Mucosa of rectum (tissue), 2 donors: ENCODE data around the gene RNU1-1.
"Not testable (repeated sequence)": the region's sequence is repeated elsewhere in the genome, so short reads cannot be mapped to it uniquely, and the experiment has no call there.

Experiments used
- H3K27ac ChIP-seq, 2 donors: one replicate each; pipeline ENCODE4 v1.7.0; 2013; ENCODE audit warnings: inconsistent platforms in 2 of 2, low read depth in 2 of 2, low read length in 2 of 2
- H3K27me3 ChIP-seq, 2 donors: one replicate each; pipeline ENCODE4 v1.7.0; 2013; ENCODE audit warnings: low read length in 2 of 2; ENCODE audit not compliant: control insufficient read depth in 2 of 2, insufficient read depth in 2 of 2
- H3K36me3 ChIP-seq, 2 donors: one replicate each; pipeline ENCODE4 v1.7.0; 2013; ENCODE audit warnings: low read length in 2 of 2; ENCODE audit not compliant: control insufficient read depth in 2 of 2, insufficient read depth in 2 of 2
- H3K4me1 ChIP-seq, 2 donors: one replicate each; pipeline ENCODE4 v1.7.0; 2013; ENCODE audit warnings: low read length in 2 of 2, mild to moderate bottlenecking in 1 of 2; ENCODE audit not compliant: control insufficient read depth in 2 of 2, insufficient read depth in 2 of 2
- H3K4me3 ChIP-seq, 2 donors: one replicate each; pipeline ENCODE4 v1.7.0; 2013; ENCODE audit warnings: low read length in 2 of 2
- H3K9ac ChIP-seq, 2 donors: one replicate each; pipeline ENCODE4 v1.7.0; 2013; ENCODE audit warnings: low read length in 2 of 2, low read depth in 1 of 2, mild to moderate bottlenecking in 1 of 2
- H3K9me3 ChIP-seq, 2 donors: one replicate each; pipeline ENCODE4 v1.7.0; 2013; ENCODE audit warnings: low read length in 2 of 2; ENCODE audit not compliant: control insufficient read depth in 2 of 2
- donor health status: healthy.
- donor health status: Normal muscosa, but diverticular disease.

Gene RNU1-1

DNA sequence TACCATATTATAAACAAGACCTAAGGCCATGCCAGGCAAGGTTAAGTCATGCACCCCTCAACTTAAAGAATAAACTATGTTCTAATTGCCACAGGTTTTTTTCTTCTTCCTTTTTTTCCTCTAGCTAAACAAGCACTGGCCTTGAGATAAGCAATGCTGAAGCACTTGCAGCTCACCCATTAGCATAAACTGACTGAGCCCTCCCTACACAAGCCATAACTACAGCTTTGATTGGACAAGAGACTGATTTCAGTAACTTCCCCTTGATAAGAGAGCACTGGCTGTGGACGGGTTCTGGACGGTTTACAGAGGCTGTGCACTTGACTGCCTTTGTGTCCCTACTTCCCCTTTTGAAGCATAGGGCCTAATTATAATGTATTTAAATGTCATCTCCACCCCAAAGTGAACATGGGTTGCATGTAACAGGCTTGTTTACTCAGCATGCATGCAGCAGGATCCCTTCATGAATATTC, 26.4 kb upstream of the RNU1-1 start:
- H3K9me3 ChIP-seq, H3K36me3 ChIP-seq, H3K27ac ChIP-seq, H3K4me3 ChIP-seq, H3K27me3 ChIP-seq, H3K4me1 ChIP-seq, H3K9ac ChIP-seq: not testable (repeated sequence)

GRCh38 chr1:16537528-16537927, 23.4 kb upstream of the RNU1-1 start:
- not testable (repeated sequence) for H3K4me1 ChIP-seq, H3K27me3 ChIP-seq, H3K9me3 ChIP-seq, H3K36me3 ChIP-seq, H3K9ac ChIP-seq, H3K27ac ChIP-seq, H3K4me3 ChIP-seq

GRCh38 chr1:16536796-16537195, 22.7 kb upstream of the RNU1-1 start:
- H3K9ac ChIP-seq, H3K4me1 ChIP-seq, H3K27ac ChIP-seq, H3K36me3 ChIP-seq, H3K4me3 ChIP-seq, H3K27me3 ChIP-seq, H3K9me3 ChIP-seq: not testable (repeated sequence)

DNA sequence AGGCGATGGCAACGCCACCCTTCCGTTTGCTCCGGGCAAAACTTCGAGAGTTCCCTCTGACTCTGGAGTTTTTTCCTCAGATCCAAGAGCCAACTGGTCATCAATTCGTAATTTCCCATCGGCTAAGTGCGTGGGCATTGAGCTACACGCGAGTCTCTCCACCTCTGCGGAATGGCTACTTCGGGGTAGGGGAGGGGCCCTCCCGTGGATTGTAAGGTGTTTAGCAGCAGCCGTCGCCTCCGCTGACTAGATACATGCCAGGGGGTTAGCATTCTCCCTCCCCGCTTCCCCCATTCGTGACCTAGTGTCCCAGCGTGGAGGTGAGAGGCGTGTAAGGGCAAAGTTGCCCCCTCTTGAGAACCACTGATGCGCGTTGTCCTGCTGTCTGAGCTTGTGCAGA, 21.8 kb upstream of the RNU1-1 start:
- H3K4me3 ChIP-seq, H3K36me3 ChIP-seq, H3K27me3 ChIP-seq, H3K9me3 ChIP-seq, H3K4me1 ChIP-seq, H3K27ac ChIP-seq, H3K9ac ChIP-seq: not testable (repeated sequence)

- not testable (repeated sequence) for H3K4me3 ChIP-seq, H3K9me3 ChIP-seq, H3K27ac ChIP-seq, H3K27me3 ChIP-seq, H3K36me3 ChIP-seq, H3K4me1 ChIP-seq, H3K9ac ChIP-seq
Observed at GRCh38 chr1:16535487-16535886, 21.4 kb upstream of the RNU1-1 start.

DNA sequence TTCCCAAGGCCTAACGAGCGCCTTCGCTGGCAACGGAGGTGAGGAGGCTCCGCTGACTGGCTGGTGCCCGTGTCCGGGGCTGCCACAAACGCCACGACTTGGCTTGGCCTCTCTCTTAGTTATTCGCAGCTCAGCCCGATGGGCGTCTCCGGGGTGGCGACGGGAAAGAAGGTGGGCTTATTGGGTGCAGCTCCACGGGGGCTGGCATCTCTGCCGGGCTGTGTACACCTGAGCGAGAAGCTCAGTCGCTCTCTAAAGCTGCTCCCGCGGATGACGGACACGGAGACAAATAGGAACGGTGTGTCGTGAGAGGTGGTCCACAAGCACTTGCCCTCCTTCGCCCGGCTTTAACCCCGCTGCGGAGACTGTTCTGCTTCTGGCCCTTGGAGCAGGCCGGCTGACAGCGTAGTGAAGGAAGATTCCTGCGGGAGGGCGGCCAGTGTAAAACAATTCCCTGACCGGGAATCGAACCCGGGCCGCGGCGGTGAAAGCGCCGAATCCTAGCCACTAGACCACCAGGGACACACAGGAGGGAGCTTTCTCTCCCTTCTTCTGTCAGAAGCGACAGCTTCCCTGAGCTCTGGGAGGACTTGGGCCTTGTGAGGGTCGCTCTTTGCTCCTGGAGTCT, 20.9 kb upstream of the RNU1-1 start:
- H3K27ac ChIP-seq, H3K9ac ChIP-seq, H3K27me3 ChIP-seq, H3K36me3 ChIP-seq, H3K9me3 ChIP-seq, H3K4me1 ChIP-seq, H3K4me3 ChIP-seq: not testable (repeated sequence)

DNA sequence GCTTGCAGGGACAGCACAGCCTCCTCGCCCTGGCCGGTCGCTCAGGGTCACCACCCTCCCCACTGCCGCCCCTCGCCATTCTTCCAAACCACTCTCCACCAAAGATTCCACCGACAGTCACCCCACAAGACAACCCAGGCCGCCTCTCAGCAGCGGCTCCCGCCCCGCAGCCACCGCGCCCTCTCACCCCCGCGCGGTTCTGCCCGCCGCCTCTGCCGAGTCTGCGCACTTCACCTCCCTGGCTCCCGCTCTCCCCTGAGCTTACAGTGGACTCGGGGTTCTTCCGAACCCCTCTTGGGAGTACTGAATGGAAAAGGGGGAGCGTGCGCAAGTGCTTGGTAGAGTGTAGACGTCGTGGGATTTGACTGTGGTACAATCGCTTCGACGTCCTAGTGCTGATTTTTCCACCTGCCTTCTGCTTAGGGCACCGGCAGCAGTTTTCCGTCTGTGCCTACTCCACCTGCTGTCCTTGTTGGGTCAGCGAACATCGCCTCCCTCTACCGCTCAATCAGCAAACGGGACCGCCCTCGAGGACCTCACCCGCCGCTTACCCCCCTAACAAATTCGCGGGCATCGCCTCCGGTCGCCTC, 20.2 kb upstream of the RNU1-1 start:
- H3K9me3 ChIP-seq, H3K4me1 ChIP-seq, H3K27ac ChIP-seq, H3K36me3 ChIP-seq, H3K27me3 ChIP-seq, H3K9ac ChIP-seq: not testable (repeated sequence)
- peak overlapping the region in 1 of 2 donors; percentile 31 for H3K4me3 ChIP-seq

GRCh38 chr1:16532235-16532991, 18.3 kb upstream of the RNU1-1 start:
- not testable (repeated sequence) for H3K36me3 ChIP-seq, H3K4me3 ChIP-seq, H3K27ac ChIP-seq, H3K9me3 ChIP-seq, H3K4me1 ChIP-seq, H3K27me3 ChIP-seq, H3K9ac ChIP-seq

DNA sequence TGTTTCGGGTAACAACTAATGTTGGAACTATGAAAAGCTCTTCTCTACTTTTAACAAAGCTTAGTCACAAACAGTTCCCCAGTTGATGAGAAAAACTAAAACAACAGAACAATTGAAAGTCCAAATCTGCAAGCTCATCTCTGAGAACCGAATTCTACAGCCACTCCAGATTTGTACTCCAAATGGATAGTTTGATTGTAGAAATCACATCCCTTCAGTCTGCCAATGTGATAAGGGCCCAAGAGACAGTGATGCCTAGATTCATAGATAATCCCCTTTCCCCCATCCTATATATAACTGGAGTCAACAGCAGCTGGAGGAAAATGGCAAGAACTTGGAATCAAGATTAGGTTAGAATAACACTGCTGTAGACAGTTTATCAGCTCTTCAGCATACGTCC, 14.3 kb upstream of the RNU1-1 start:
- H3K36me3 ChIP-seq, H3K9ac ChIP-seq, H3K4me1 ChIP-seq, H3K27ac ChIP-seq, H3K4me3 ChIP-seq, H3K27me3 ChIP-seq, H3K9me3 ChIP-seq: not testable (repeated sequence)

DNA sequence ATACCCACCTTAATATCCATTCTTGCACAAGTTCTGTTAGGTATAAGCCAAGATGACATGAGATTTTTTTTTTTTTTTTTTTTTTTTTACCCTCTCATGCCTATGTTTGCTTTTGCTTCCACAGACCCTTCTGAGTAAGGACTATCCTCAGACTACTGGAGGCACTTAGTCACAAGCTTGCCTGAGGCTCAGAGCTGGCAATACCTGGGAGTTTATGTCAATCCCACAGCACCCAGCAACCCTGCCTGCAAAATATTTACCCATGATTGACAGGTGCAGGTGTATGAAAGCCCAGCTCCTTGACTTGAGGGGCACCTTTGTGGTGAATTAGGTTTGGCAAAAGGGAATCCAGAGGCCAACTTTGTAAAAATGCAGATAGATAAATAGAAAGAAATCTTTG, 11.7 kb upstream of the RNU1-1 start:
- not testable (repeated sequence) for H3K27ac ChIP-seq, H3K9ac ChIP-seq, H3K36me3 ChIP-seq, H3K27me3 ChIP-seq, H3K9me3 ChIP-seq, H3K4me3 ChIP-seq, H3K4me1 ChIP-seq
